Embryonic facial prominence (tissue), 1 donor: ENCODE measurements around the gene SCAP.
"Not testable (repeated sequence)": the region's sequence is repeated elsewhere in the genome, so short reads cannot be mapped to it uniquely, and the experiment has no call there.

Experiments
- DNase-seq: peaks from one replicate; pipeline ENCODE4 v3.0.0-alpha.2; 2016; ENCODE audit errors: extremely low spot score

SCAP gene

GRCh38 chr3:47481763-47482162, 6.0 kb upstream of the SCAP start:
- not testable (repeated sequence) for DNase-seq

GRCh38 chr3:47480267-47480666, 4.5 kb upstream of the SCAP start:
- DNase-seq, result not testable (repeated sequence)

- DNase-seq, result no peak
Observed at GRCh38 chr3:47479826-47480160, 4.1 kb upstream of the SCAP start.

- DNase-seq, result no peak
Observed at GRCh38 chr3:47478022-47478421, 2.3 kb upstream of the SCAP start.

- DNase-seq, result no peak
Observed at GRCh38 chr3:47476644-47477199, 981 bp upstream of the SCAP start.

- no peak for DNase-seq
Observed at GRCh38 chr3:47476330-47476626, 537 bp upstream of the SCAP start.

GRCh38 chr3:47475029-47475569, 642 bp downstream of the SCAP start:
- DNase-seq, result no peak

- no peak for DNase-seq
Observed at GRCh38 chr3:47473391-47473790, 2.4 kb downstream of the SCAP start.

- DNase-seq, result no peak
Observed at GRCh38 chr3:47469616-47470015, 6.1 kb downstream of the SCAP start.

- not testable (repeated sequence) for DNase-seq
Observed at GRCh38 chr3:47468315-47468714, 7.4 kb downstream of the SCAP start.

- no peak for DNase-seq
Observed at GRCh38 chr3:47464588-47464987, 11.2 kb downstream of the SCAP start.

GRCh38 chr3:47459534-47460085, 16.1 kb downstream of the SCAP start:
- not testable (repeated sequence) for DNase-seq

- DNase-seq, result no peak
Observed at GRCh38 chr3:47456984-47457383, 18.8 kb downstream of the SCAP start.

GRCh38 chr3:47455806-47456452, 19.8 kb downstream of the SCAP start:
- no peak for DNase-seq

GRCh38 chr3:47452453-47453215, 23.1 kb downstream of the SCAP start:
- no peak for DNase-seq

GRCh38 chr3:47444103-47444502, 31.6 kb downstream of the SCAP start:
- no peak for DNase-seq

- DNase-seq, result no peak
Observed at GRCh38 chr3:47443611-47443995, 32.1 kb downstream of the SCAP start.

- no peak for DNase-seq
Observed at GRCh38 chr3:47441796-47442551, 33.8 kb downstream of the SCAP start.

GRCh38 chr3:47440131-47440530, 35.6 kb downstream of the SCAP start:
- no peak for DNase-seq

GRCh38 chr3:47436180-47436579, 39.6 kb downstream of the SCAP start:
- DNase-seq, result no peak

GRCh38 chr3:47434849-47435248, 40.9 kb downstream of the SCAP start:
- DNase-seq, result no peak

- no peak for DNase-seq
Observed at GRCh38 chr3:47433796-47434195, 41.9 kb downstream of the SCAP start.
